Measurements from ENCODE around the gene CAMSAP2.

GRCh38 chr1:200784576-200784975, 45.9 kb downstream of the CAMSAP2 start:
- no peak for TF ChIP-seq POLR2A (IDR thresholded peaks at IDR 0.05)
- no peak for TF ChIP-seq CTCF (IDR thresholded peaks at IDR 0.05)
